Middle frontal gyrus (tissue), 1 donor: ENCODE data around the gene ZNF692.
"Not testable (repeated sequence)": the region's sequence is repeated elsewhere in the genome, so short reads cannot be mapped to it uniquely, and the experiment has no call there.

Experiments used
- DNase-seq: peaks from one replicate; pipeline ENCODE4 v3.0.0-alpha.2; 2015; ENCODE audit warnings: low spot score; ENCODE audit errors: extremely low spot score

ZNF692 gene

GRCh38 chr1:248810000-248810726 lies 48.7 kb downstream of the ZNF692 start:
- DNase-seq, result no peak

GRCh38 chr1:248808876-248809275 lies 50.0 kb downstream of the ZNF692 start:
- DNase-seq, result no peak

- no peak for DNase-seq
Measured at GRCh38 chr1:248807067-248807737, 51.7 kb downstream of the ZNF692 start.

GRCh38 chr1:248805876-248806275 lies 53.0 kb downstream of the ZNF692 start:
- no peak for DNase-seq

- DNase-seq, result no peak
Measured at GRCh38 chr1:248804771-248805681, 53.9 kb downstream of the ZNF692 start.

- not testable (repeated sequence) for DNase-seq
Measured at GRCh38 chr1:248803501-248803900, 55.4 kb downstream of the ZNF692 start.

GRCh38 chr1:248802454-248802853 lies 56.4 kb downstream of the ZNF692 start:
- DNase-seq, result no peak

- DNase-seq, result no peak
Measured at GRCh38 chr1:248800459-248800858, 58.4 kb downstream of the ZNF692 start.
